Hippocampal formation (tissue), 2 donors: ENCODE measurements around the gene ZNF32.
"Not testable (repeated sequence)": the region's sequence is repeated elsewhere in the genome, so short reads cannot be mapped to it uniquely, and the experiment has no call there.

Experiments
- DNase-seq, 2 donors: peaks; one replicate each; lab custom pipeline; 2025; lab: John Stamatoyannopoulos, UW

ZNF32 gene

DNA sequence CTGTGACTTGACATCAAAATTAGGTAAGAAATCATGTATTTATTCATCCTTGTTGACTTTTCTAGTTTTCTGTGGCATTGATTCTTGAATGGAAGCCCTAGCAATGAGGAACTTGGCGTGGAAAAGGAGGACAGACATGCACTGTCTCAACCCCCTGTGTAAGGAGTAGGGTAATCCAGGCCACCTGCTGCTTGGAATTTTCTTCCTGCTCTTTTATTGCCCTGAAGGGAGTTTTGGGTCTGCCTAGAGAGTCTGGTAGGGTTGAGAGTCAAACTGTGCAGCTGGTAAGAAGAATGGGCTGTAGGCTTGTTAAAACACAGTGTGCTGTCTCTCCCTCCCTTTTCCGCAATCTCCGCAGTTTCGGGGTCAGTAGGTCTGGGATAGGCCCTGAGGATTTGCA is 19.7 kb downstream of the ZNF32 start:
- DNase-seq = no peak

DNA sequence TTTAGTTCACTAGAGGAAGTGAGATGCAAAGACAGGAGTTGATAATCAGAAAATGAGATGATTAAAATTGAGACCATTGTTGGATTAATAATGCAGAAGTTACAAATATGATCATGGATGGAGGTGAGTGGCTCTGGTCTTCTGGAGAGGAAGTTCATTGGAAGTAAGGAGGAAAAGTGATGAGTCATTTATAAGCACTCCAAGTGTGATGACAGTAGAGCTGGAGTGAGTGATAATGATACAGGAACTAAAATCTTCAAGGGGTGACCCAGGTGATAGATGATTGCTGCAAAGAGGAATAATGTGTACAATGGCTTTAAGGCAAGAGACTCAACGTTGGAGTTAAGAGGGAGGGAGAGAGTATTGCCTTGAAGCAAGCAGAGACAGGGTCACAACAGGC is 20.7 kb downstream of the ZNF32 start:
- no peak for DNase-seq

DNA sequence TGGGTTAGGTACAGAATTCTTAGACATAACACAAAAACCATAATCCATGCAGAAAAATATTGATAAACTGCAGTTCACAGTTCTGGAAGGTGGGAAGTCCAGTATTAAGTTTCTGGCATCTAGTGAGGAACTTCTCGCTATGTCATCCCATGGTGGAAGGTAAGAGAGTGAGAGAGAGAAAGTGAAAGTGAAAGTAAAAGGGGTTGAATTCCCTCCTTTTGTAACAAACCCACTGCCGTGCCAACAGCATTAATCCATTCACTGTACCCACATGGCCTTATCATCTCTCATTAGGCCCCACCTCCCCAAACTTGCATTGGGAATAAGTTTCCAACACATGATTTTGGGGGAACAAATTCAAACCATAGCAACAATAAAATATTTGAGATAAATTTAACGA is 25.3 kb downstream of the ZNF32 start:
- DNase-seq = no peak

DNA sequence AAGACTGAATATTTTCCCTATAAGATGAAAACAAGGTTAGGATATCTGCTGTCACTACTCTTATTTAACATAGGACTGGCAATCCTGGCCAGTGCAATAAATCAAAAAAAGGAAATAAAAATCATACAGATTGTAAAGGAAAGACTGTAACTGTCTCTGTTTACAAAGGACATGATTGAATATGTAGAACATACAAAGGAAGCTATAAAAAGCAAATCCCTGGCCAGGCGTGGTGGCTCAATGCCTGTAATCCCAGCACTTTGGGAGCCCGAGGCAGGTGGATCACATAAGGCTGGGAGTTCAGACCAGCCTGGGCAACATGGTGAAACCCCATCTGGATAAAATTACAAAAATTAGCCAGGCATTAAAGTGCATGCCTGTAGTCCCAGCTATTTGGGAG is 26.6 kb downstream of the ZNF32 start:
- no peak for DNase-seq

DNA sequence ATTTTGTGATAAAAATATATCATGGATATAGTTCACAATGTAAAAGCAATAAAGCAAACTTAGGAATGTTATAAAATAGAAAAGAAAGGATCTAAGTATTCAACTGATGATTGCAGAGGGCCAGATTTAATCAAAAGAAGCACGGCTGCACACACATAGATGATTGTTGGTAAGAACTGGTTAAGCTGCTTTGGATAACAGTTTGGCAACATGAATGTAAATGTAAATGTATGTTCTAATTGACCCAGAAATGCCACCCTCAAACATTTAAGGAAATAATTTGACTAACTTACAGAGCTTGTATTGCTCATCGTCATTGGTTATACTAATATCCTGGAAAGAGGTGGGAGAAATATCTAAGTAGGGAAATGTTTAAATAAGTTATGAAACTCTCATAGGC is 29.3 kb downstream of the ZNF32 start:
- DNase-seq = no peak

DNA sequence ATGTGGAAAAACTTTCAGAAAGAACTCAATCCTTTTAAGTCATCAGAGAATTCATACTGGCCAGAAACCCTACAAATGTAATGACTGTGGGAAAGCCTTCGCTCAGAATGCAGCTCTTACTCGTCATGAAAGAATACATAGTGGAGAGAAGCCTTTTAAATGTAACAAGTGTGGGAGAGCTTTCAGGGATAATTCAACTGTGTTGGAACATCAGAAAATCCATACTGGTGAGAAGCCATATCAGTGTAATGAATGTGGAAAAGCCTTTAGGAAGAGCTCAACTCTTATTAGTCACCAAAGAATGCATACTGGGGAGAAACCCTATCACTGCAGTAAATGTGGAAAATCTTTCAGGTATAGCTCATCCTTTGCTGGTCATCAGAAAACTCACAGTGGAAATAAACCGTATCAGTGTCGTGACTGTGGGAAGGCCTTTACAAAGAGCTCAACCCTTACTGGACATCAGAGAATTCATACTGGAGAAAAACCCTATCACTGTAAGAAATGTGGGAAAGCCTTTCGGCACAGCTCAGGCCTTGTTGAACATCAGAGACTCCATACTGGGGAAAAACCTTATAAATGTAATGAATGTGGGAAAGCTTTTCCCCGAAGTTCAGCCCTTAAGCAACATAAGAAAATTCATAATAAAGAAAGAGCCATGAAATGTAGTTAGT is 31.8 kb downstream of the ZNF32 start:
- DNase-seq = no peak

DNA sequence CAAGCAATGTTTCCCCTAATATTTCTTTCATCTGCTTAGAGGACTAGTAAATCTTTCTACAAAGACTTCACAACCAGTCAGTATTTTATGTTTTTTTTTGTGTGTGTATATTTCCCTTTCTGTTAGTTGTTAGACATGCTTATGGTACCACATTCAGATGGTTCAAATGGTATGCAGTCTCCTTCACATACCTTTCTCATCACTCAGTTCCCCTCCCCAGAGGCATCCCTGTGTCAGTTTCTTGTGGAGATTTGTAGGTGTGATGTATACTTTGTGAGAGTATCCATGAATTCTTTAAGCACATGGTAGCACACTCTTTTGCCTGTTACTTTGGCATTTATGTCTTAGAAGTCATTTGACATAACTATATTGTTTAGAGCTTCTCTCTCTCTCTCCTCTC is 38.0 kb downstream of the ZNF32 start:
- DNase-seq = no peak

DNA sequence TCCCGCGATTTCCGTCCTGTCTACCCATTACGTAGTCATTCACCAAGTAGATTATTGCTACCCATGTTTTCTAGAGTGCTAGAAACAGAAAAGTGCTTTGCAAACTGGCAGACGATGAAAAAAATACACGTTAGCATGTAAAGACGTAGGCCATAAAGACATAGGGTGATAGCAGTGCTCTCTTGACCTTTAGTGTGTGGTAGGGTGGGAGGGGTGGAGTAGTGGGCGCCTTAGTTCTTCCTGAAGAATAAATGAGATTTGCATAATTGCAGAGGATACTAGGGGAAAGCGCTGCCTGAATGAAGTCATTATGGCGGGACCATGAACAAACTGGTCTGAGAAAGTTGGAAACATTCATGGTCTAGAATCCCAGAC is 41.5 kb downstream of the ZNF32 start:
- no peak for DNase-seq

DNA sequence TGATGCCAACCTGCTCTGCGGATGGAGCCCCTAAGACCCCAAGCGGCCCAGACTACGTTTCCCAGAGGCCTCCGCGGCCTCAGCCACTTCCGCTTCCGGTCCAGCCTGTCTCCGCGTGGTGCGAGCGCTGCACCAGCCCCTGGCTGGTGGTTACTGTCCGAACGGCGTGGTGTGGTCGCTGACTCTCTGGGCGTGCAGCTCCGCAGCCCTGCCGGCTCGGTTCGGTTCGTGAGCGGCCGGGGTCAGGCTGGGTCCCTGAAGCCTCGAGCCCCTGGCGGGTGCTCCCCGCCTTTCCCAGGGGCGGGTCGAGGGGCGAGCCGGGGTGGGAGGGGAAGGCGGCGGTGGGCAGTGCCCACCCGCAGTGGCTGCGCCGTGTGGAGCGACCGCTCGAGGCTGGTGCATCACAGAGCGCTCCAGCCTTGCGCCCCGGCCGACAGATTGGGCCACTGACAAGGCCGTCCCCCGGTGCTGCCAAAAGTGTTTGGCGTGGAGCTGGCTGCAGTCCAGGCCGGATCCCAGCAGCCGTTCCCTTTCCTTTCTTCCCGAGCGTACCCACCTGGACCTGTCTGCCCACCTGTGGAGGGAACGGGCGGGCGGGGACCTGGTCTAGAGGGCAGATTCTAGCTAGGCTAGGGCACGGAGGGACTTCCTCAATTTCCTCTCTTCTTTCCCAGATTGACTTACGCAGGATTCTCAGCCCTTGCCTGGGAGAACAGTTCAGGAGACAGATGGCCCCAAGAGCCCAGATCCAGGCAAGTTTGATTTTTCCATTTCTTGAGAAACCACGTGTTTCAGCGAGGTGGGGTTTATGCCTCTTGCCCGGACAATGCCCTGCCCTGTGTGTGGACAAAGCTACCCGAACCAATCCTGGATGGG is 42.1 kb downstream of the ZNF32 start, which contains the start of gene ZNF485:
Gene ZNF485 (plus strand): TSS at position 116 of the 876 bp plus-strand sequence. CDS start 613 bp downstream, at position 729.
- peak; percentile 39 to 64 for DNase-seq

DNA sequence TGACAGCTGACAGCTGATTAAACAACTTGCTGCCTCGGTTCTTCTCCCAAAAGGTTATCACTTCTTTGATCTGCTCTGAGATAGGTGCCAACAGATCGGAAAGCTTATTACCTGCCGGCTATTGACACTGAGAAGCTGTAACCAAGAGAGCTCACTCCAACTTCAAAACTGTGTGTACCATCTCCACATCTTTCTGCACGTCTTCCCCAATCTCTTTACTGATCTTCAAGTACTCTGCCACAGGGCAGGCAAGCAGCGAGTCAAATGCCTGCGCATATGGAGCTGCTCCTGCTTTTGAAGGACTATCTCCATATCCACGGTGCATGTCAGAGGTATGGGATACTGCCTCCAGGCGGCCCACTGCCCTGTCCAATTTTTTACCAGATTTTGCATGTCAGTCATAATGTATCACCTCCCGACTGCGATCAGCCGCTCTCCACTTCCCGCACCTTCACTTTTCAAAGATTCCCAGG is 42.8 kb downstream of the ZNF32 start:
- DNase-seq = no peak

DNA sequence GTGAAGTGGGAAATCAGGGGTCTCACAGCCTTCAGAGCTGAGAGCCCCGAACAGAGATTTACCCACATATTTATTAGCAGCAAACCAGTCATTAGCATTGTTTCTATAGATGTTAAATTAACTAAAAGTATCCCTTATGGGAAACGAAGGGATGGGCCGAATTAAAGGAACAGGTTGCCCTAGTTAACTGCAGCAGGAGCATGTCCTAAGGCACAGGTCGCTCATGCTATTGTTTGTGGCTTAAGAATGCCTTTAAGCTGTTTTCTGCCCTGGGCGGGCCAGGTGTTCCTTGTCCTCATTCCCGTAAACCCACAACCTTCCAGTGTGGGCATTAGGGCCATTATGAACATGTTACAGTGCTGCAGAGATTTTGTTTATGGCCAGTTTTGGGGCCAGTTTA is 47.1 kb downstream of the ZNF32 start:
- not testable (repeated sequence) for DNase-seq

DNA sequence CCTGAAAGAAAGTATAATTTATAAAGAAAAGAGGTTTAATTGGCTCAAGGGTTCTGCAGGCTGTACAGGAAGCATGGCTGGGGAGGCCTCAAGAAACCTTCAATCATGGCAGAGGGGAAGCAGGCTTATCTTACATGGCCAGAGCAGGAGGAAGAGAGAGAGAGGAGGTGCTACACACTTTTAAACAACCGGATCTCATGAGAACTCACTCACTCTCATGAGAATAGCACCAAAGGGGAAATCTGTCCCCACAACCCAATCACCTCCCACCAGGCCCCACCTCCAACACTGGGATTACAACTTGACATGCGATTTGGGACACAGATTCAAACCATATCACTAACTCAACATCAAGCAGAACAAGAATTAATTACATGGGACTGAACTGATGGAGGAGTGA is 49.3 kb downstream of the ZNF32 start:
- DNase-seq = no peak

DNA sequence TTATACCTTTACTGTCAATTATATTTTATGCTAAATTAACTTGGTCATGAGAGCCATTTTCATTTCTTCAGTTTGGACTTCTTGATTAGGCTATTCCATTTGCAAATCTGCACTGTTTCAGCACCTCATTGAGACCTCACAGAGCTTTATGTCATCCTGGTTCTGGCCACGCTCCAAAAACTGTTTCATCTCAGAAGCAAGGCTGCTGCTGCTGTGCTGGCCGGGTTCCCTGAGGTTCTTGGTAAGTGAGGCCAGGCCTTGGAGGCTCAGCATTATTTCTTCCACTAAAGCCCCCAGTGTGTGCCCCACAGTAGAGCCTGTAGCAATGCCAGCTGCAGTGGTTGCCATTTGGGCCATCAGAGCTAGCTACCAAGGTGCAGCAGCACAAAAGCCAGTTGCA is 50.2 kb downstream of the ZNF32 start:
- DNase-seq = no peak

DNA sequence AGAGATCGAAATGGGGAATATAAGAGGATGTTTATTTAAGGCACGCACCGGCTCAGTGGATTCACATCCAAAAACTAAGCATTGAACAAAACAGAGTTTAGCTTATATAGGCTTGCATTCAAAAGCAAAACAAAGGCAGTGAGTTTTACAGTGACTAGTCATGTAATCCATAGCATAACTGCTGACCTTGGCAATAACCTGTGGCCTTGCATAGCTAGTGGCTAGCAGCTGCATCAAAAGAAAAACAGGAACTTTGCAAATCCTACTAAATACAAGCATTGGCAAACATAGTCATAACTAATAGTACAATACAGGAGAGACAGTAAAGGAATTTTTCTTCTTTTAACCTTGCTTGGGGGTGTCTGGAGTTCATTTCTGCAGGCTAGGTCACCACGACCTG is 52.1 kb downstream of the ZNF32 start:
- DNase-seq = no peak

DNA sequence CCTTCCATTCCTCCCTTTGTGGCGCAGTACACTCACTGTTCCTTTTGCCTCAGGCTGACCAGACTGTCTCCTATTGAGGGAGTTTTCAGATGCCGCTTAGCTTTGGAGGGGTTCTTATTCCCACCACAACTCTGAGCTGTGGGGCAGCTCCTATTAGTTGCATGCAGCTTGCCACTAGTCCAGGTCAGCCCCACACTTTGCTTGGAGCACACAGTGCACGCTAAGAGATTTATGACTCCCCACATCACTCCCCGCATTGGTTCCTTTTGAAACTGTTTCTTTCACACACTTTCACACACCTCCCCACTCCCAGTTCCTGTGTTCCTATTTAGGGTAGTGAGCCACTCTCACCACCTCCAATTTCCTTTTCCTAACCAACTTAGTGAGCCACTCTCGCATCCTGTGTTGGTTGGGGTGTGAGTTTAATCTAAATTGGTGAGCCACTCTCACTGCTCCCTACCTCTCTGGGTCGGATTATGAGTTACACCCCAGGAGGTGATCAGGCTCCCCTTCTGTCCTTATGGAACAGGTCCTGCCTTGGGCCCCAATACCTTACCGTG is 52.9 kb downstream of the ZNF32 start:
- DNase-seq = no peak

DNA sequence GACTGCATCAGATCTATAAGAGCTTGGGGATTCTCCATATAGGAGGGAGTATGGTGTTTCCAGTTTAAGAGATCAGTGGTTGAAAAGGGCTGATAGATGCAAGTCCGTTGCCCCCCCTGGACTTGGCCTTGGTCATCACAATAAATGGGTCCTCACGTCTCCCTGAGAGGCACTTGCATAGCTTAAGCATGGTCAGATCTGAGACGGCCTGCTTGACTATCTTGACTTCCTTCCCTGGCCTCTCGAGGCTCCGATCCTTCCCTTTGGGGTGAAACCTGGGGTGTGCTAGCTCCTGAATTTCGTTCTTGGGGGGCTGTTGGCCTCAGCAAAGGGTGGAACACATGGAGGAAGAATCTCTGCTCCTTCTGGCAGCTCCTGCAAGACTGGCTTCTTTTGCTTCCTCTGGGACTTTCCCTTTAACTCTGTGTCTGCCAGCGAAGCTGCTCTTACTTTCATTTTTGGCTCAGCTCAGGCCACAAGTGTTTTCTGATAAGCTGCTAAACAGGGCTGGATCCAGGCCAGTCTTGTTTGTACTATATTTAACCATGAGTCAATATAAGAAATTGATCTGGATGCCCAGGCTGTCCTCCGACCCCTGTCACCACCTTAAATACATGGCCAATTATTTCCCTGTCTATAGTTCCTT is 53.6 kb downstream of the ZNF32 start:
- DNase-seq = no peak
